HG03439 (cell line): ENCODE measurements around the gene CDIP1.

Experiments
- ATAC-seq: cut with Tn5 transposase; IDR thresholded peaks from one replicate; pipeline ENCODE4 v1.9.1; 2021; ENCODE audit warnings: mild to moderate bottlenecking, moderate library complexity; ENCODE audit not compliant: unreplicated experiment

CDIP1 gene

GRCh38 chr16:4494746-4495490 is 43.7 kb downstream of the CDIP1 start:
- ATAC-seq, result no peak

- ATAC-seq, result no peak
Observed at GRCh38 chr16:4491898-4492297, 46.7 kb downstream of the CDIP1 start.

GRCh38 chr16:4489030-4489429 is 49.5 kb downstream of the CDIP1 start:
- no peak for ATAC-seq

GRCh38 chr16:4488499-4488967 is 50.0 kb downstream of the CDIP1 start:
- ATAC-seq, result no peak

GRCh38 chr16:4487955-4488498 is 50.5 kb downstream of the CDIP1 start:
- no peak for ATAC-seq

- no peak for ATAC-seq
Observed at GRCh38 chr16:4486126-4486893, 52.3 kb downstream of the CDIP1 start.

- no peak for ATAC-seq
Observed at GRCh38 chr16:4481963-4482362, 56.6 kb downstream of the CDIP1 start.

- no peak for ATAC-seq
Observed at GRCh38 chr16:4481526-4481925, 57.0 kb downstream of the CDIP1 start.

GRCh38 chr16:4477966-4478365 is 60.6 kb downstream of the CDIP1 start:
- no peak for ATAC-seq

- ATAC-seq, result peak; percentile 82
Observed at GRCh38 chr16:4475880-4476788, 62.4 kb downstream of the CDIP1 start, which contains the start of gene HMOX2. Gene HMOX2 (plus strand): TSS chr16:4476398. CDS start chr16:4505525, 29,127 bp downstream.

- peak; percentile 35 for ATAC-seq
Observed at GRCh38 chr16:4474192-4474961, 64.2 kb downstream of the CDIP1 start, which contains the start of gene NMRAL1. Gene NMRAL1 (minus strand): TSS chr16:4474625. CDS start chr16:4474132, 493 bp downstream.

- ATAC-seq, result no peak
Observed at GRCh38 chr16:4472880-4473279, 65.7 kb downstream of the CDIP1 start.

GRCh38 chr16:4471869-4472268 is 66.7 kb downstream of the CDIP1 start:
- ATAC-seq, result no peak

- no peak for ATAC-seq
Observed at GRCh38 chr16:4468972-4469371, 69.6 kb downstream of the CDIP1 start.

- ATAC-seq, result no peak
Observed at GRCh38 chr16:4467916-4468315, 70.7 kb downstream of the CDIP1 start.

GRCh38 chr16:4465977-4466779 is 72.4 kb downstream of the CDIP1 start:
- no peak for ATAC-seq

GRCh38 chr16:4463522-4464163 is 74.9 kb downstream of the CDIP1 start:
- no peak for ATAC-seq

- no peak for ATAC-seq
Observed at GRCh38 chr16:4461250-4462085, 77.1 kb downstream of the CDIP1 start.
